Epithelial cell of proximal tubule (primary cell): Measurements from ENCODE around the gene IGDCC3. TPM values are rescaled to one million over a fixed set of nuclear protein-coding genes. Genes with fewer than 3 reads are reported as not detected.

ENCODE experiments used
- DNase-seq: peaks from one replicate; pipeline ENCODE4 v3.0.0-alpha.2; 2011; ENCODE audit warnings: low read depth
- H3K4me3 ChIP-seq: 2 replicates; pipeline ENCODE4 v1.5.1; 2011; ENCODE audit warnings: low read depth, mild to moderate bottlenecking, low read length
- CTCF ChIP-seq: conservative IDR thresholded peaks from 2 replicates; pipeline ENCODE4 v1.5.1; 2012; ENCODE audit warnings: low read depth, mild to moderate bottlenecking, low read length
- total RNA-seq: library from RNA; depleted of rRNA; stranded (reverse); fragments of >200 nt; gene quantifications from 2 replicates; pipeline ENCODE4 v1.2.3, GENCODE V29; 2015

IGDCC3 gene
- total RNA-seq, 1 donor from 2014 or later = not detected

GRCh38 chr15:65411465-65412071 is 33.8 kb upstream of the IGDCC3 start:
- DNase-seq = peak; percentile 98
- H3K4me3 ChIP-seq = no peak overlapping the region
- TF ChIP-seq CTCF = no peak

GRCh38 chr15:65410972-65411371 is 33.2 kb upstream of the IGDCC3 start:
- no peak for TF ChIP-seq CTCF
- no peak for DNase-seq
- peak overlapping the region; percentile 1 for H3K4me3 ChIP-seq

GRCh38 chr15:65410036-65410435 is 32.2 kb upstream of the IGDCC3 start:
- DNase-seq = no peak
- no peak for TF ChIP-seq CTCF

GRCh38 chr15:65409036-65409631 is 31.3 kb upstream of the IGDCC3 start:
- DNase-seq = peak; percentile 95
- no peak overlapping the region for H3K4me3 ChIP-seq
- peak; percentile 15 for TF ChIP-seq CTCF

More at GRCh38 chr15:65410036-65410435, 32.2 kb upstream of the IGDCC3 start:
- no peak overlapping the region for H3K4me3 ChIP-seq

- no peak overlapping the region for H3K4me3 ChIP-seq
- no peak for TF ChIP-seq CTCF
- peak; percentile 20 for DNase-seq
Observed at GRCh38 chr15:65408324-65409035, 30.7 kb upstream of the IGDCC3 start.

- DNase-seq = no peak
- H3K4me3 ChIP-seq = no peak overlapping the region
- no peak for TF ChIP-seq CTCF
Observed at GRCh38 chr15:65406424-65407000, 28.7 kb upstream of the IGDCC3 start.
